Measurements from ENCODE around the gene ZNF860. TPM values are rescaled to one million over a fixed set of nuclear protein-coding genes. Genes with fewer than 3 reads are reported as not detected.

Gene ZNF860
- total and polyA plus RNA-seq, 2 donors (not counting 3 experiments of a cell fraction or from before 2014, with no cell fraction given), result 0.19 to 0.73 TPM

DNA sequence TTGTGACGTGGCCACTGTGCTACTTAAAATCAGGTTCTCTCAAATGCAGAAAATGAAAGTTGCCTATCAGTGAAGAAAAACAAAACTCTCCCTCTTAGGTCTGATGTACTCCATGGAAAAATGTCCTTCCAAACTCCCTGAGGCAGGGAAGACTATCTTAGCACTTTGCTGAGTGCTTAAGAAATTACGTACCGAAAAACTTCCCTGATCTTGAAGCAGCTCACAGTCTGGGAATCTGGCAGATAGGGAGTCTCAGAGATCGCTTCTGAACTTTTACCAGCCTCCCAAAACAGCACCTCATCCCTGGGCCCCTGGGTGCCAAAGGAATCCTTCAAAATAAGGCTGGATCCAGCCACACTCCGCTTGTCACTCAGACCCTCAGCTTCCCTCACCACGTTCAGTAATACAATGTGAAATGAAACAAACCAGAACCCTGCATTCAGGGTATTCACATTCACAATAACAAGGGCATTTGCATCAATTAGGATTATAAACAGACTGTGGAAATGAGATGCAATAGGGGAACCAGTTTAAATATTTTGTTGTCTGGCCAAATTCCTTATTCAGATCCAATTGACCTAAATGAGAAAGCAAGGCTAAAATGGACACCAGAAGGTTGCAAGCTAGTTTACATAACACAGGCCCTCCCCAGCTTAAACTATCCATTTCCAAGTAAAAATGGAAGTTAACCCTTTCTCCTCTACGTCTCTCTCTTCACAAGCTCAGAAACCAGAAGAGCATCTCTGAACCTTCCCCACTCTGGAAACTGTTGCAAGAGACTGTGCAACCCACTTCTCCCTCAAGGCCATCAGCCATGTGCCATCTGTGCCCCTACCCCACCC, 21.4 kb upstream of the ZNF860 start:
- no TSS peak for BruUV-seq (replicated peaks)
- no peaks in the 10 kb centered on the region for H4K20me1 ChIP-seq (replicated peaks; ENCODE audit: control insufficient read depth, extremely low read depth, insufficient read depth, low read length)
- H2AFZ ChIP-seq (ENCODE audit: low read depth, low read length), result no peak overlapping the region
- no peak for DNase-seq (ENCODE audit: low read depth, low spot score)
- H3K4me3 ChIP-seq (replicated peaks in 1 of 3; ENCODE audit: insufficient read depth in 1 of 3, low read depth in 1 of 3, low read length in 3 of 3), result no peak overlapping the region
- H3K4me1 ChIP-seq (ENCODE audit: control insufficient read depth, extremely low read depth, insufficient read depth, low read length), result peaks cover 24% of the 10 kb centered on the region
- CTCF ChIA-PET, result interaction anchor here (0.8 to 1.1 kb wide), 2 partner anchors 11 to 13 kb away, joined by 3 to 4 read pairs; no protein-coding TSS in a partner anchor
- no peak for FAIRE-seq
- H3K79me2 ChIP-seq (ENCODE audit: control insufficient read depth, insufficient read depth, low read length), result peaks cover 43% of the 10 kb centered on the region
- intact Hi-C loops (cut with micrococcal nuclease), result loop anchor here (5.0 kb wide), 2 partner anchors 98 to 428 kb away; partner anchors contain the start of gene STT3B
- no peak overlapping the region for H3K9ac ChIP-seq (replicated peaks; ENCODE audit: extremely low read depth, insufficient read depth, low read length)
- no peaks in the 10 kb centered on the region for H3K27me3 ChIP-seq (ENCODE audit: control insufficient read depth in 2 of 2, insufficient read depth in 2 of 2, low read length in 2 of 2)
- no peak overlapping the region for H3K4me2 ChIP-seq (ENCODE audit: insufficient read depth, low read length)
- POLR2A ChIA-PET, result no interaction called here
- peaks cover 4% of the 10 kb centered on the region for H3K9me3 ChIP-seq (replicated peaks; ENCODE audit: control insufficient read depth, insufficient read depth, low read length)
- H3K36me3 ChIP-seq (ENCODE audit: control insufficient read depth in 2 of 2, extremely low read depth in 1 of 2, insufficient read depth in 2 of 2, low read length in 2 of 2), result no peaks in the 10 kb centered on the region
- TF ChIP-seq JUN (IDR thresholded peaks at IDR 0.05; ENCODE audit: borderline replicate concordance, insufficient read depth, insufficient read length, low read depth) (no peak), GATA2 (IDR thresholded peaks at IDR 0.05; ENCODE audit: insufficient read depth, insufficient read length, low read depth, low read length) (no peak), EZH2 (IDR thresholded peaks at IDR 0.05; ENCODE audit: borderline replicate concordance, low read depth, low read length, severe bottlenecking) (no peak), MYC (IDR thresholded peaks at IDR 0.05; ENCODE audit: low read depth, low read length) (no peak), FOS (IDR thresholded peaks at IDR 0.05; ENCODE audit: borderline replicate concordance, insufficient read depth, low read length) (no peak), POLR2A (IDR thresholded peaks at IDR 0.05; ENCODE audit: low read depth, low read length) (no peak), POLR2AphosphoS5 (IDR thresholded peaks at IDR 0.05; ENCODE audit: insufficient read depth, low read depth, low read length) (no peak)
- TF ChIP-seq, protein P1, sequence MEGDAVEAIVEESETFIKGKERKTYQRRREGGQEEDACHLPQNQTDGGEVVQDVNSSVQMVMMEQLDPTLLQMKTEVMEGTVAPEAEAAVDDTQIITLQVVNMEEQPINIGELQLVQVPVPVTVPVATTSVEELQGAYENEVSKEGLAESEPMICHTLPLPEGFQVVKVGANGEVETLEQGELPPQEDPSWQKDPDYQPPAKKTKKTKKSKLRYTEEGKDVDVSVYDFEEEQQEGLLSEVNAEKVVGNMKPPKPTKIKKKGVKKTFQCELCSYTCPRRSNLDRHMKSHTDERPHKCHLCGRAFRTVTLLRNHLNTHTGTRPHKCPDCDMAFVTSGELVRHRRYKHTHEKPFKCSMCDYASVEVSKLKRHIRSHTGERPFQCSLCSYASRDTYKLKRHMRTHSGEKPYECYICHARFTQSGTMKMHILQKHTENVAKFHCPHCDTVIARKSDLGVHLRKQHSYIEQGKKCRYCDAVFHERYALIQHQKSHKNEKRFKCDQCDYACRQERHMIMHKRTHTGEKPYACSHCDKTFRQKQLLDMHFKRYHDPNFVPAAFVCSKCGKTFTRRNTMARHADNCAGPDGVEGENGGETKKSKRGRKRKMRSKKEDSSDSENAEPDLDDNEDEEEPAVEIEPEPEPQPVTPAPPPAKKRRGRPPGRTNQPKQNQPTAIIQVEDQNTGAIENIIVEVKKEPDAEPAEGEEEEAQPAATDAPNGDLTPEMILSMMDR (IDR thresholded peaks at IDR 0.05; ENCODE audit: extremely low read depth in 1 of 2, insufficient read depth in 1 of 2, low read depth in 1 of 2, low read length in 2 of 2), result no peak
- dilution Hi-C loops (cut with MboI; ENCODE audit: extremely low pct_ligation_motif_present, low sequenced_read_pairs), result no loop called here
- no peak overlapping the region for H3K27ac ChIP-seq (ENCODE audit: insufficient read depth, low read depth, low read length)
- H3K9me1 ChIP-seq (replicated peaks; ENCODE audit: control insufficient read depth, extremely low read depth, insufficient read depth, low read length), result no peaks in the 10 kb centered on the region

Measured in endothelial cell of umbilical vein (primary cell).